Measurements from ENCODE around the gene AUTS2. TPM values are rescaled to one million over a fixed set of nuclear protein-coding genes. Genes with fewer than 3 reads are reported as not detected.

Gene AUTS2
- total RNA-seq, 2 donors from 2014 or later: 8.6 TPM

- Histone ChIP-seq H3K9me3 (no peaks in the 10 kb centered on the region), H3K36me3 (no peaks in the 10 kb centered on the region), H3K4me1 (peaks cover 0 to 17% of the 10 kb centered on the region in 2 donors), H3K27ac (no peak overlapping the region), H3K4me3 (no peak overlapping the region), H3K27me3 (no peaks in the 10 kb centered on the region)
- no peak for DNase-seq (ENCODE audit: low spot score)
- TF ChIP-seq, protein P1, sequence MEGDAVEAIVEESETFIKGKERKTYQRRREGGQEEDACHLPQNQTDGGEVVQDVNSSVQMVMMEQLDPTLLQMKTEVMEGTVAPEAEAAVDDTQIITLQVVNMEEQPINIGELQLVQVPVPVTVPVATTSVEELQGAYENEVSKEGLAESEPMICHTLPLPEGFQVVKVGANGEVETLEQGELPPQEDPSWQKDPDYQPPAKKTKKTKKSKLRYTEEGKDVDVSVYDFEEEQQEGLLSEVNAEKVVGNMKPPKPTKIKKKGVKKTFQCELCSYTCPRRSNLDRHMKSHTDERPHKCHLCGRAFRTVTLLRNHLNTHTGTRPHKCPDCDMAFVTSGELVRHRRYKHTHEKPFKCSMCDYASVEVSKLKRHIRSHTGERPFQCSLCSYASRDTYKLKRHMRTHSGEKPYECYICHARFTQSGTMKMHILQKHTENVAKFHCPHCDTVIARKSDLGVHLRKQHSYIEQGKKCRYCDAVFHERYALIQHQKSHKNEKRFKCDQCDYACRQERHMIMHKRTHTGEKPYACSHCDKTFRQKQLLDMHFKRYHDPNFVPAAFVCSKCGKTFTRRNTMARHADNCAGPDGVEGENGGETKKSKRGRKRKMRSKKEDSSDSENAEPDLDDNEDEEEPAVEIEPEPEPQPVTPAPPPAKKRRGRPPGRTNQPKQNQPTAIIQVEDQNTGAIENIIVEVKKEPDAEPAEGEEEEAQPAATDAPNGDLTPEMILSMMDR (IDR thresholded peaks at IDR 0.05): no peak
Measured at GRCh38 chr7:70068531-70068930, 470.3 kb downstream of the AUTS2 start.

DNA sequence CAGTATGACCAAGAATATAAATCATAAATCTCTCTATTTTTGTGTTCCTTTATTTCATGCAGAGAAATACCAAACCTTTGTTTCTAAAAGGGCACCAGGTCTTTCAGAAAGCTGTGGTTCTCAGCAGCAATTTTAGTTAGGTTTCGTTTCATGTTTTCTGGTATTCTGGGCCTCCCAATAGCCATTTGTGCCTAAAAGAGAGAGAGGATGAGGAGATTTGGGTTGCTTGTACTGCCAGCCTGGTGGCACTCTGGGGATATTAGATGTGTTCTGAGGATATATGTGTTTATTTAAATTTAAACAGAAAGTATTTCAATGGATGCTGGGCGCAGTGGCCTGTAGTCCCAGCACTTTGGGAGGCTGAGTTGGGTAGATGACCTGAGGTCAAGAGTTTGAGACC lies 471.7 kb downstream of the AUTS2 start:
- Histone ChIP-seq H3K27ac (no peak overlapping the region), H3K9me3 (no peaks in the 10 kb centered on the region), H3K4me3 (no peak overlapping the region), H3K36me3 (no peaks in the 10 kb centered on the region), H3K27me3 (no peaks in the 10 kb centered on the region), H3K4me1 (peaks cover 0 to 10% of the 10 kb centered on the region in 2 donors)
- DNase-seq (ENCODE audit: low spot score): no peak
- TF ChIP-seq, protein P1 (IDR thresholded peaks at IDR 0.05): no peak

GRCh38 chr7:70071766-70072165 lies 473.5 kb downstream of the AUTS2 start:
- H3K4me1 ChIP-seq: peaks cover 0 to 10% of the 10 kb centered on the region in 2 donors
- H3K4me3 ChIP-seq: no peak overlapping the region
- H3K27ac ChIP-seq: peak overlapping the region in 1 of 2 donors; percentile 57
- TF ChIP-seq, protein P1 (IDR thresholded peaks at IDR 0.05): no peak
- no peaks in the 10 kb centered on the region for H3K36me3 ChIP-seq
- no peak for DNase-seq (ENCODE audit: low spot score)
- no peaks in the 10 kb centered on the region for H3K9me3 ChIP-seq
- H3K27me3 ChIP-seq: no peaks in the 10 kb centered on the region

- H3K36me3 ChIP-seq: no peaks in the 10 kb centered on the region
- TF ChIP-seq, protein P1 (IDR thresholded peaks at IDR 0.05): no peak
- peaks cover 0 to 10% of the 10 kb centered on the region in 2 donors for H3K4me1 ChIP-seq
- H3K27me3 ChIP-seq: no peaks in the 10 kb centered on the region
- H3K4me3 ChIP-seq: no peak overlapping the region
- H3K9me3 ChIP-seq: no peaks in the 10 kb centered on the region
- DNase-seq (ENCODE audit: low spot score): no peak
- H3K27ac ChIP-seq: peak overlapping the region in 1 of 2 donors; percentile 57
Measured at GRCh38 chr7:70072220-70072619, 473.9 kb downstream of the AUTS2 start.

- no peaks in the 10 kb centered on the region for H3K9me3 ChIP-seq
- TF ChIP-seq, protein P1 (IDR thresholded peaks at IDR 0.05): no peak
- H3K4me1 ChIP-seq: peaks cover 0 to 10% of the 10 kb centered on the region in 2 donors
- no peak overlapping the region for H3K4me3 ChIP-seq
- no peak for DNase-seq (ENCODE audit: low spot score)
- no peak overlapping the region for H3K27ac ChIP-seq
- H3K27me3 ChIP-seq: no peaks in the 10 kb centered on the region
- no peaks in the 10 kb centered on the region for H3K36me3 ChIP-seq
Measured at GRCh38 chr7:70076325-70076724, 478.1 kb downstream of the AUTS2 start.

GRCh38 chr7:70082099-70082611 lies 483.9 kb downstream of the AUTS2 start:
- Histone ChIP-seq H3K4me1 (no peaks in the 10 kb centered on the region), H3K9me3 (peaks cover 0 to 13% of the 10 kb centered on the region in 2 donors), H3K27me3 (no peaks in the 10 kb centered on the region), H3K4me3 (no peak overlapping the region), H3K36me3 (no peaks in the 10 kb centered on the region), H3K27ac (no peak overlapping the region)
- TF ChIP-seq, protein P1 (IDR thresholded peaks at IDR 0.05): no peak
- DNase-seq (ENCODE audit: low spot score): no peak

Measured in right atrium auricular region (tissue), 2 donors.